Liver (tissue), 9 donors: ENCODE measurements around the gene NBAS. TPM values are rescaled to one million over a fixed set of nuclear protein-coding genes. Genes with fewer than 3 reads are reported as not detected.

Experiments used
- DNase-seq: peaks from one replicate; pipeline ENCODE4 v3.0.0-alpha.2; 2017; ENCODE audit warnings: low spot score
- H3K27ac ChIP-seq, 2 donors: one replicate each; pipeline ENCODE4 v1.7.0; 2013; ENCODE audit warnings: inconsistent platforms in 2 of 2, low read length in 2 of 2, control low read depth in 1 of 2, low read depth in 1 of 2, mild to moderate bottlenecking in 1 of 2
- H3K27me3 ChIP-seq, 4 donors: one replicate each; pipeline versions ENCODE4 v1.6.1 to v1.7.0; 2013; ENCODE audit warnings: low read length in 3 of 4, inconsistent platforms in 1 of 4, mild to moderate bottlenecking in 1 of 4, moderate library complexity in 1 of 4; ENCODE audit not compliant: control insufficient read depth in 4 of 4, insufficient read depth in 4 of 4
- H3K36me3 ChIP-seq, 4 donors: one replicate each; pipeline versions ENCODE4 v1.6.1 to v1.7.0; 2013; ENCODE audit warnings: low read length in 3 of 4, mild to moderate bottlenecking in 3 of 4, low read depth in 1 of 4, moderate library complexity in 1 of 4; ENCODE audit not compliant: control insufficient read depth in 4 of 4, insufficient read depth in 3 of 4
- H3K4me1 ChIP-seq, 4 donors: one replicate each; pipeline versions ENCODE4 v1.6.1 to v1.7.0; 2013; ENCODE audit warnings: low read length in 3 of 4, mild to moderate bottlenecking in 3 of 4, moderate library complexity in 1 of 4; ENCODE audit not compliant: control insufficient read depth in 4 of 4, insufficient read depth in 4 of 4
- H3K4me3 ChIP-seq, 3 donors: one replicate each; pipeline versions ENCODE4 v1.6.1 to v1.7.0; 2013; ENCODE audit warnings: low read length in 3 of 3, control low read depth in 1 of 3, low read depth in 1 of 3, mild to moderate bottlenecking in 1 of 3
- H3K9ac ChIP-seq, 2 donors: one replicate each; pipeline ENCODE4 v1.7.0; 2013; ENCODE audit warnings: low read length in 2 of 2, mild to moderate bottlenecking in 2 of 2, moderate library complexity in 2 of 2, control low read depth in 1 of 2, low read depth in 1 of 2
- H3K9me3 ChIP-seq, 4 donors: one replicate each; pipeline versions ENCODE4 v1.6.1 to v1.7.0; 2013; ENCODE audit warnings: low read length in 3 of 4; ENCODE audit not compliant: control insufficient read depth in 4 of 4
- ATF3 ChIP-seq: IDR thresholded peaks from 2 replicates; pipeline ENCODE4 v1.6.1; 2016; ENCODE audit warnings: antibody characterized with exemption
- CTCF ChIP-seq: fragments of 150-350 bp; IDR thresholded peaks from 2 replicates; pipeline ENCODE4 v1.5.1; 2017; ENCODE audit warnings: improper control_type of control experiment, low read depth, low read length; ENCODE audit not compliant: missing input control
- EGR1 ChIP-seq, 2 donors: IDR thresholded peaks; 2 replicates each; pipeline ENCODE4 v1.6.1; 2016 to 2018; ENCODE audit warnings: antibody characterized with exemption in 2 of 2, low read depth in 2 of 2
- FOXA1 ChIP-seq: IDR thresholded peaks from 2 replicates; pipeline ENCODE4 v1.6.1; 2016; ENCODE audit warnings: antibody characterized with exemption
- FOXA2 ChIP-seq: IDR thresholded peaks from 2 replicates; pipeline ENCODE4 v1.6.1; 2016; ENCODE audit warnings: antibody characterized with exemption
- GABPA ChIP-seq, 2 donors: IDR thresholded peaks in 1 of 2; conservative IDR thresholded peaks in 1 of 2; 2 replicates each; pipeline ENCODE4 v1.6.1; 2016; ENCODE audit warnings: antibody characterized with exemption in 2 of 2, mild to moderate bottlenecking in 1 of 2, moderate library complexity in 1 of 2
- HNF4A ChIP-seq, 2 donors: conservative IDR thresholded peaks; 2 replicates each; pipeline ENCODE4 v1.6.1; 2016; ENCODE audit warnings: antibody characterized with exemption in 2 of 2, mild to moderate bottlenecking in 2 of 2
- HNF4G ChIP-seq: IDR thresholded peaks from 2 replicates; pipeline ENCODE4 v1.6.1; 2016; ENCODE audit warnings: antibody characterized with exemption
- JUND ChIP-seq, 2 donors: IDR thresholded peaks; 2 replicates each; pipeline ENCODE4 v1.6.1; 2016; ENCODE audit warnings: antibody characterized with exemption in 2 of 2
- MAX ChIP-seq: IDR thresholded peaks from 2 replicates; pipeline ENCODE4 v1.6.1; 2016; ENCODE audit warnings: antibody characterized with exemption
- NR2F2 ChIP-seq: IDR thresholded peaks from 2 replicates; pipeline ENCODE4 v1.6.1; 2016; ENCODE audit warnings: antibody characterized with exemption
- RAD21 ChIP-seq, 2 donors: IDR thresholded peaks; 2 replicates each; pipeline ENCODE4 v1.6.1; 2016; ENCODE audit warnings: antibody characterized with exemption in 2 of 2, mild to moderate bottlenecking in 2 of 2
- REST ChIP-seq: IDR thresholded peaks from 2 replicates; pipeline ENCODE4 v1.6.1; 2016; ENCODE audit warnings: antibody characterized with exemption, mild to moderate bottlenecking
- RXRA ChIP-seq, 2 donors: IDR thresholded peaks; 2 replicates each; pipeline ENCODE4 v1.6.1; 2017 to 2018; ENCODE audit warnings: antibody characterized with exemption in 2 of 2, mild to moderate bottlenecking in 1 of 2
- TAF1 ChIP-seq: conservative IDR thresholded peaks from 2 replicates; pipeline ENCODE4 v1.6.1; 2016; ENCODE audit warnings: antibody characterized with exemption, mild to moderate bottlenecking
- YY1 ChIP-seq: IDR thresholded peaks from 2 replicates; pipeline ENCODE4 v1.6.1; 2016; ENCODE audit warnings: antibody characterized with exemption, mild to moderate bottlenecking
- ZBTB33 ChIP-seq: IDR thresholded peaks from 2 replicates; pipeline ENCODE4 v1.6.1; 2016; ENCODE audit warnings: antibody characterized with exemption
- WGBS: extraction: QIAGEN DNeasy Blood & Tissue Kit; methylation state at CpG from one replicate; pipeline ENCODE4 v1.1.7; 2013; 5-methylcytosine and 5-hydroxymethylcytosine counted together
- polyA plus RNA-seq, 2 donors: library from polyadenylated mRNA; stranded (reverse) in 1 of 2; unstranded in 1 of 2; fragments of 200-250 nt in 1 of 2; fragments of >200 nt in 1 of 2; fragmentation: Nextera tagmentation in 1 of 2; extraction: Ambion mirVana in 1 of 2; gene quantifications; one replicate each; pipeline versions ENCODE4 v1.2.1 to v1.2.3, GENCODE V29; 2013 to 2015
- total RNA-seq, 2 donors: library from RNA; depleted of rRNA; stranded (reverse); fragments of >200 nt; gene quantifications; one replicate each; pipeline ENCODE4 v1.2.3, GENCODE V29; 2014
- donor health status: healthy.
- donor health status: healthy.
- donor health status: healthy.
- donor health status: healthy.
- donor health status: healthy.

NBAS gene
- total and polyA plus RNA-seq, 4 donors = 10.5 to 40.0 (median 18.9) TPM

- no peak for TF ChIP-seq RAD21 (IDR thresholded peaks at IDR 0.05)
- no peak for TF ChIP-seq REST
- TF ChIP-seq EGR1 (IDR thresholded peaks at IDR 0.05; ENCODE audit: low read depth in 2 of 2) = no peak
- no peak for TF ChIP-seq YY1
- TF ChIP-seq HNF4G = no peak
- TF ChIP-seq HNF4A (conservative IDR thresholded peaks at IDR 0.05) = no peak
- TF ChIP-seq MAX = no peak
- TF ChIP-seq FOXA2 = no peak
- TF ChIP-seq GABPA (IDR thresholded peaks at IDR 0.05 in 1 of 2, conservative IDR thresholded peaks at IDR 0.05 in 1 of 2) = no peak
- no peak for TF ChIP-seq JUND (IDR thresholded peaks at IDR 0.05)
- TF ChIP-seq CTCF = no peak
- no peak for TF ChIP-seq ATF3
- no peaks in the 10 kb centered on the region for H3K27me3 ChIP-seq
- 96% methylated on average over 9 of the region's 9 CpGs for WGBS
- no peaks in the 10 kb centered on the region for H3K9me3 ChIP-seq
- no peaks in the 10 kb centered on the region for H3K4me1 ChIP-seq
- peaks cover 0 to 8% (median 6%) of the 10 kb centered on the region in 4 donors for H3K36me3 ChIP-seq
- H3K9ac ChIP-seq = no peak overlapping the region
- DNase-seq = no peak
- no peak overlapping the region for H3K4me3 ChIP-seq
- H3K27ac ChIP-seq = no peak overlapping the region
Measured at GRCh38 chr2:15180379-15180778, 380.8 kb downstream of the NBAS start.

- H3K36me3 ChIP-seq = peaks cover 0 to 8% (median 4%) of the 10 kb centered on the region in 4 donors
Measured at GRCh38 chr2:15178946-15179345, 382.2 kb downstream of the NBAS start.

More at GRCh38 chr2:15178946-15179345, 382.2 kb downstream of the NBAS start:
- Histone ChIP-seq H3K4me3 (no peak overlapping the region), H3K27ac (no peak overlapping the region), H3K9ac (no peak overlapping the region), H3K4me1 (no peaks in the 10 kb centered on the region), H3K27me3 (no peaks in the 10 kb centered on the region), H3K9me3 (no peaks in the 10 kb centered on the region)
- TF ChIP-seq TAF1 = no peak
- no peak for TF ChIP-seq REST
- TF ChIP-seq ZBTB33 = no peak
- TF ChIP-seq EGR1 (IDR thresholded peaks at IDR 0.05; ENCODE audit: low read depth in 2 of 2) = no peak
- no peak for TF ChIP-seq CTCF
- no peak for TF ChIP-seq NR2F2
- no peak for TF ChIP-seq RXRA (IDR thresholded peaks at IDR 0.05)
- no peak for TF ChIP-seq HNF4G
- TF ChIP-seq RAD21 (IDR thresholded peaks at IDR 0.05) = no peak
- TF ChIP-seq FOXA1 = no peak
- TF ChIP-seq GABPA (IDR thresholded peaks at IDR 0.05 in 1 of 2, conservative IDR thresholded peaks at IDR 0.05 in 1 of 2) = no peak
- TF ChIP-seq ATF3 = no peak
- no peak for TF ChIP-seq HNF4A (conservative IDR thresholded peaks at IDR 0.05)
- DNase-seq = no peak
- WGBS = 91% methylated on average over 14 of the region's 14 CpGs
